Left ventricle myocardium inferior (tissue), 1 donor: ENCODE data around the gene KCTD20. TPM values are rescaled to one million over a fixed set of nuclear protein-coding genes. Genes with fewer than 3 reads are reported as not detected.
"Not testable (repeated sequence)": the region's sequence is repeated elsewhere in the genome, so short reads cannot be mapped to it uniquely, and the experiment has no call there.

ENCODE experiments used
- DNase-seq: peaks from one replicate; pipeline ENCODE4 v3.0.0-alpha.2; 2020
- H3K27ac ChIP-seq: fragments of 200-600 bp; replicated peaks from 2 replicates; pipeline ENCODE4 v1.8.0; 2021
- H3K27me3 ChIP-seq: fragments of 200-600 bp; 2 replicates; pipeline ENCODE4 v1.8.0; 2021; ENCODE audit warnings: low read depth
- H3K36me3 ChIP-seq: fragments of 200-600 bp; 2 replicates; pipeline ENCODE4 v1.8.0; 2021
- H3K4me1 ChIP-seq: fragments of 200-600 bp; 2 replicates; pipeline ENCODE4 v1.8.0; 2021
- H3K4me3 ChIP-seq: fragments of 200-600 bp; 2 replicates; pipeline ENCODE4 v1.8.0; 2021; ENCODE audit warnings: mild to moderate bottlenecking, moderate library complexity
- H3K9me3 ChIP-seq: fragments of 200-600 bp; replicated peaks from 2 replicates; pipeline ENCODE4 v1.8.0; 2021
- CTCF ChIP-seq: fragments of 200-600 bp; IDR thresholded peaks from 2 replicates; pipeline ENCODE4 v1.8.0; 2021; ENCODE audit warnings: antibody characterized with exemption, mild to moderate bottlenecking, borderline replicate concordance
- intact Hi-C: fragments of 100-400 bp; cut with micrococcal nuclease; formaldehyde crosslinking; loops from one replicate; pipeline ENCODE4 v1.11.0; 2022
- total RNA-seq: library from RNA; stranded (reverse); fragmentation: NEBNext Ultra II Directional; extraction: Animal tissue kit (Norgen Biotek cat#: 25700); gene quantifications from one replicate; pipeline ENCODE4 v1.2.1, GENCODE V29; 2021
- donor health status: DM: no; HTN: yes; CAD: no; lungs with severe emphysema.

KCTD20 gene
- total RNA-seq, 1 donor from 2014 or later = 21.3 TPM

DNA sequence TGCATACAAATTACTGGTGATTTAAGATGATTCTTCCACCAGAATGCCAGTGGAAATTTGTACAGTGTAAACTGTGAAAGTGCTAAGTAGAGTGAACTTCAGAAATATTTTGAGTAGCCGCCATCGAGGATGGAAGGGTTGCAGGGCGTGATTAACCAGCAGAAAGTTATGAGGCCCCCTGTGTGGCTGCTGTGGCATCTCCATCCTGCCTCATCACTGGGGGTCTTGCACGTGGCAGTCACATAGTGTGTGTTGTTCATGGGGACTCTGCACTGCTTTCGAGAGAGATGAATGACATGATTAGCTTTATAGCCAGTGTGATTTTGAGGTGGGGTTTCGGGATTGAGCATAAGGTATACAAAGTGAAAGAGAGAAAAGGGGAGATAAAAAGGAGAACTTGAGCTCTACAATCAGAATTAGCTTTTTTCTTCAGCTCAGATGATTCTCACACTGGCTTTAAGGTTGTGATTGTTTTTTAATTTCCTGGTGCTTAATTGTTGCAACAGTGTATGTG lies 26.4 kb downstream of the KCTD20 start:
- Histone ChIP-seq H3K36me3 (peaks cover 38% of the 10 kb centered on the region), H3K27ac (no peak overlapping the region), H3K9me3 (no peaks in the 10 kb centered on the region), H3K4me3 (no peak overlapping the region), H3K4me1 (peaks cover 7% of the 10 kb centered on the region), H3K27me3 (no peaks in the 10 kb centered on the region)
- no peak for TF ChIP-seq CTCF
- no peak for DNase-seq
- intact Hi-C loops = no loop called here

GRCh38 chr6:36469946-36470345 lies 27.1 kb downstream of the KCTD20 start:
- Histone ChIP-seq H3K4me3 (no peak overlapping the region), H3K27me3 (no peaks in the 10 kb centered on the region), H3K36me3 (peaks cover 42% of the 10 kb centered on the region), H3K27ac (no peak overlapping the region), H3K4me1 (peaks cover 7% of the 10 kb centered on the region), H3K9me3 (no peaks in the 10 kb centered on the region)
- TF ChIP-seq CTCF = no peak
- intact Hi-C loops = no loop called here
- no peak for DNase-seq

- H3K4me1 ChIP-seq = no peaks in the 10 kb centered on the region
- intact Hi-C loops = no loop called here
- no peaks in the 10 kb centered on the region for H3K9me3 ChIP-seq
- TF ChIP-seq CTCF = no peak
- H3K27ac ChIP-seq = no peak overlapping the region
- H3K4me3 ChIP-seq = no peak overlapping the region
- DNase-seq = no peak
- peaks cover 64% of the 10 kb centered on the region for H3K36me3 ChIP-seq
- no peaks in the 10 kb centered on the region for H3K27me3 ChIP-seq
These were observed 35.3 kb downstream of the KCTD20 start for GRCh38 chr6:36478051-36478526.

DNA sequence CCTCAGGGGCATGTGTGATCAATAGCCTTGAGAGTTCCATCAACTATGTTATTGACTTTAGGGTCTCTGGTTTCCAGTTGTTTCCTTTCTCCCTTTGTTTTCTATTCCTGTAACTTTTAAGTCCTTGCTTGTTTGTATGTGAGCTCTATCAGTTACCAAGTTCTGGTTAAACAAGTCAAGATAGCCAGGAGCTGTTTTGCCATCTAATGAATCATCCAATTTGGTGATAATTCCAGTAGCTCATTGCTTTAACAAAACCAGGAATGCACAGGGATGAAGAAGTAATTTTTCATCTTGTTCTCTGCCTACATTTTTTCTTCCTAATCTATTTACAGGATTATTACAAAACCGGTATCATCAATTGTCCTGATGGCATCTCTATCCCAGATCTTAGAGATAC lies 36.5 kb downstream of the KCTD20 start:
- H3K4me1 ChIP-seq = no peaks in the 10 kb centered on the region
- H3K9me3 ChIP-seq = no peaks in the 10 kb centered on the region
- no peak for DNase-seq
- no peak overlapping the region for H3K27ac ChIP-seq
- intact Hi-C loops = no loop called here
- no peak for TF ChIP-seq CTCF
- H3K36me3 ChIP-seq = peaks cover 66% of the 10 kb centered on the region
- H3K4me3 ChIP-seq = no peak overlapping the region
- no peaks in the 10 kb centered on the region for H3K27me3 ChIP-seq

DNA sequence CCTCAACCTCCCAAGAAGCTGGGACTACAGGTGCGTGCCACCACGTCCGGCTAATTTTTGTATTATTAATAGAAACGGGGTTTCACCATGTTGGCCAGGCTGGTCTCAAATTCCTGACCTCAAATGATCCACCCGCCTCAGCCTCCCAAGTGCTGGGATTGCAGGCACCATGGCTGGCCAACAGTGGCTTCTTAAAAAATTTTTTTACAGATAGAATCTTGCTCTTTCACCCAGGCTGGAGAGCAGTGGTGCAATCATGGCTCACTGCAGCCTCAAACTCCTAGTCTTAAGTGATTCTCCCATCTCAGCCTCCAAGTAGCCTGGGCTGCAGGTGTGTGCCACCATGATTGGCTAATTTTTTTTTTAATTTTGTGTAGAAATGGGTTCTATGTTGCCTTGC lies 40.5 kb downstream of the KCTD20 start:
- H3K27ac ChIP-seq, H3K4me3 ChIP-seq, DNase-seq, intact Hi-C loops, H3K4me1 ChIP-seq, H3K9me3 ChIP-seq, H3K27me3 ChIP-seq: not testable (repeated sequence)
- peaks cover 83% of the 10 kb centered on the region for H3K36me3 ChIP-seq

GRCh38 chr6:36484736-36485135 lies 41.9 kb downstream of the KCTD20 start:
- TF ChIP-seq CTCF = no peak
- intact Hi-C loops = no loop called here

More at GRCh38 chr6:36484736-36485135, 41.9 kb downstream of the KCTD20 start:
- no peaks in the 10 kb centered on the region for H3K27me3 ChIP-seq
- H3K27ac ChIP-seq = no peak overlapping the region
- H3K4me3 ChIP-seq = no peak overlapping the region
- H3K36me3 ChIP-seq = peaks cover 73% of the 10 kb centered on the region
- peaks cover 21% of the 10 kb centered on the region for H3K4me1 ChIP-seq
- no peaks in the 10 kb centered on the region for H3K9me3 ChIP-seq
- DNase-seq = no peak
